NCI-H460 (cell line): ENCODE measurements around the gene CLIP3. TPM values are rescaled to one million over a fixed set of nuclear protein-coding genes. Genes with fewer than 3 reads are reported as not detected.

Experiments used
- DNase-seq: peaks from one replicate; pipeline ENCODE4 v3.0.0-alpha.2; 2016; ENCODE audit warnings: low read depth; ENCODE audit errors: extremely low read depth
- total RNA-seq: library from RNA; depleted of rRNA; stranded (reverse); fragments of >200 nt; shearing (Covaris generic); gene quantifications from 2 replicates; pipeline ENCODE4 v1.2.3, GENCODE V29; 2014

The CLIP3 gene
- total RNA-seq, 1 experiment from 2014 or later, result 0.27 TPM

DNA sequence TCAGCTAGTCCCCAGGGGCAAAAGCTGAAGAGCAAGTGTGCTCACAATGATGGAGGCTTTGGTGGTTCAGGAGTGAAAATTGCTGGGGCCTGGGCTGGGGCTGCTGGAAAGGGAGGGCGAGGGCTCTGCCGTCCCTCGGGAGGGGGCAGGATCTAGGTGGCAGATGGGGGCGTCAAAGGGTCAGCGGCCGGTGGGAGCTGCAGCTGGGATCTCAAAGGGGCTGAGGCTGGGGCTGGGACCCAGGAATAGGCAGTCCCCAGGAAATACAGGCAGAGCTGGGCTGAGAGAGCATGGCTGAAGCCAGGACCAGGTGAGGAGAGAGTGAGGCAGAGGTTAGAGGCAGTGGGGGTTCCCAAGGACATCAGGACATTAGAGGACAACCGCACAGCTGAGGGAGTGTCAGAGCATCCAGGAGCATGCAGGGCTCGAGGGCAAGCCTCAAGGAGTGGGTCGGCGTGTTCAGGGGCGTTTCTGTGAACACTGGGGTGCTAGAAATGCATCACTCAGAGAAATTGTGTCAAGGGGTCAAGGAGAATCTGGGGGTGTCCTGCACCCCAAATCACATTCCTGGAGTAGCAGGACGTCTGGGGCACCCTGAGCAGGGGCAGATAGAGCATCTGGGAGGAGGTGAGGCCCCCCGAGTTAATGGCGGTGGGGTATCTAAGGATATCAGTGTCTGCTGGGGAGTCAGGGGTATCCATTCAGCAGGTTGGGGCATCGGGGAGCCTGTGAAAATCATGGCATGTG is 22.9 kb downstream of the CLIP3 start:
- no peak for DNase-seq

DNA sequence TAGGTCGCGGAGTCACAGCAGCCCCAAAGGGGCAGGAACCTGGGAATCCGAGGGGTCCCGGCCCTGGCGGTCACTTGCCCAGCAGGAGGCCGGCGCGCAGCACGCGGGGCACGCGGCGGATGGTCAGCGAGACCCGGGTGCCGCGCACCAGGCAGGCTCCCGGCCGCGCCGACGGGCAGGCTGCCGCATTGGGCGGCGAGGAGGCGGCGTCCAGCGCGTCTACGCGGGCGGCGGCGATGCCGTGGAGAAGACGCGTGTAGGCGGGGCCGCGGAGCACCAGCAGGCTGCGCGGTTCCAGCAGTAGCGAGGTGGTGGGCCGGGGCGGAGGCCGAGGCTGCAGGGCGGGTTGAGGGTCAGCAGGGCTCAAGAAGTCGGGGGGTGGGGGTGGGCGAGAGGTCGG is 23.5 kb downstream of the CLIP3 start:
- peak; percentile 53 for DNase-seq

DNA sequence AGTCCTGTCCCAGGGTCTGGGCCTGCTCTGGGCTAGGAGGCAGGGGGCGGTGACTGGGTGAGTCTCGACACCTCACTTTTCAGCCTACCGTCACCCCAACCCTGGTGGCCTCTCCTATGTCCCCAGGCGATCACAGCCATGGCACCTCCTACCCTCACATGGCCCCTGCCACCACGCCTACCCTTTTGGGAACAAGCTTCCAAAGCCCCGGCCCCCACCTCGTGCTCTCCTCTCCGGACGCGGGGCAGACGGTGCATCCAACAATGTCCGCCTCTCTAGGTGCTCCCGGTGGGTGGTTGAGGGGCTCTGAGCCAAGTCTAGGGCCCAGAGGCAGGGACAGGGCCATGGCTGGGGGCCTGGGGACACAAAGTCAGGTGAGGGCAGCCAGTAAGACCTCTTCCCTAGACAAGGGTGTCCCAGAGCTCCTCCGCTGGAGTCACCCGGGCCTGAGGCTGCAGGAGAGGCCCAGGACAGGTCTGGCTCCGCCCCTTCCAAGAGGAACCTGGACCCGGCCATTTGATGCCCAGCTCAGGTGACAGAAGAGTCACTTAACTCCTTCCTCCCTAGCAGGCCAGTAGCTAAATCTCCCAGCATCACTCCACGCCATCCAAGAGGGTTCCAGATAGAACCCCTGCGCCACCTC is 24.2 kb downstream of the CLIP3 start, which contains the start of gene SYNE4:
TSS of gene SYNE4 (minus strand) at position 478 of the 643 bp plus-strand sequence. CDS start at position 346, 132 bp downstream.
- no peak for DNase-seq

DNA sequence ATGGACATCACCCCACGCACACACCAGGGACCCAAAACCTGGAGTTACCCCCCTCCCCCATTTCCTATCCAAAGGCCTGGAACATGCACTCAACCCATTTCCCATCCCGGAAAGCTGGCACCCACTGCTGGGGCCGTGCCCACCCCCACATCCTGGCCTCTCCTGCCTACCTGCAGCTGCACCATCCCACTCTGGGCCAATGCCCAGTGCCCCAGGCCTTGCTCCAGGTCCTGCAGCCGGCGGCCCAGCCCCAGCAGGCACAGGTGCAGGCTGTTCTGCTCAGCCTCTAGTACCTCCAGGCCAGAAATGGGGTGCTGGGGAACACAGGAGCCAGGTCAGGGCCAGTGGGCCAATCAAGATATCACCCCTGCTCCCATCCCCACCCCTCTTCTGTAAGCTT is 25.7 kb downstream of the CLIP3 start:
- no peak for DNase-seq

DNA sequence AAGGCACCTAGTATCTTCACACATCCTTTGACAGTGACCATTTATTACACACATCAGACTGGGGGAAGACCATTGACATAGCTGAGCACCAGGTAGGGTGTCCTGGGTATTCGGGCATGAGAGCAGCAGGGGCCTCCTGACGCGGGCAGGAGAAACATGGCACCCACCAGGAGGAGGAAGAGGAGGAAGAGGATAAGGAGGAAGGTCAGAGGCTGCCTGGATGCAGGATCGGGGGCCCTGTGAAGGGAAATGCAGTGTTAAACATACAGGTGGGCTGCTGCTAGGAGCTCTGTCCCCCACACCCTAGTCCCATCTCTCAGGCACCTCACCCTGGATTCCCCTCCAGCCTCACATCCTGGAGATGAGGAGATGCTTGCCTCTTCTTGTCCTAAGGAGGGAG is 29.4 kb downstream of the CLIP3 start:
- DNase-seq, result no peak

DNA sequence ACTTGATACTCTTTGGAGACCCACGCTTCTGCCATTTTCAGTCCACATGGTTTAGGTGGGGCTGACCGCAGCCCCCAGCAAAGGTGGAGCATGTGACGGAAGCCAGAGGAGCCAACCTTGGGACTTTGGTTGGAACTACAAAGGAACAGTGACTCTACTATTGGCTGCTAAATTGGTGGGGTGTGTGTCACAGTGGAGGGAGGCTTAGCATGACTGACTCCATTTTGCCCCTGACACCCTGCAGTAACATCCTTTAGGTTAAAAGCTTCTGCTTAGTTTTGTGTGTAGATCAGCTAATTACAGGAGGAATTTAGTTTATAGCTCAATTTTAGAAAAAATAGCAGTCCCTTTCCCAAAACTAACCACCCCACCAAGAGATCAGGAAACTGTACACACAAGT is 31.1 kb downstream of the CLIP3 start:
- DNase-seq, result no peak

DNA sequence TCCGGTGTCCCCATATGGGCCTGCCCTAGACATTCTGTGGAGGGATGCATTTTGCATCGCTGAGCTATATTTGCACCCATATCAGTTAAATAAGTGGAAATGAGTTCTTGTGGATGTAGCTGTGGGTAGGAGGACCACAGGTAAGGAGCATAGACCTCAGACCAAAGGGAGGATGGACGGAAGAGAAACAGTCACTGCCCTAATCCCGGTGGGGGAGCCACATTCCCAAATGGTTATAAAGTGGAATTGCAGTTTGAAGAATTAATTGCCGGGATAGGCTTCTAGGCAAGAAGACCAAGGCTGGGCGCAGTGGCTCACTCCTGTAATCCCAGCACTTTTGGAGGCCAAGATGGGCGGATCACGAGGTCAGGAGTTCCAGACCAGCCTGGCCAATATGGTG is 35.9 kb downstream of the CLIP3 start:
- no peak for DNase-seq

DNA sequence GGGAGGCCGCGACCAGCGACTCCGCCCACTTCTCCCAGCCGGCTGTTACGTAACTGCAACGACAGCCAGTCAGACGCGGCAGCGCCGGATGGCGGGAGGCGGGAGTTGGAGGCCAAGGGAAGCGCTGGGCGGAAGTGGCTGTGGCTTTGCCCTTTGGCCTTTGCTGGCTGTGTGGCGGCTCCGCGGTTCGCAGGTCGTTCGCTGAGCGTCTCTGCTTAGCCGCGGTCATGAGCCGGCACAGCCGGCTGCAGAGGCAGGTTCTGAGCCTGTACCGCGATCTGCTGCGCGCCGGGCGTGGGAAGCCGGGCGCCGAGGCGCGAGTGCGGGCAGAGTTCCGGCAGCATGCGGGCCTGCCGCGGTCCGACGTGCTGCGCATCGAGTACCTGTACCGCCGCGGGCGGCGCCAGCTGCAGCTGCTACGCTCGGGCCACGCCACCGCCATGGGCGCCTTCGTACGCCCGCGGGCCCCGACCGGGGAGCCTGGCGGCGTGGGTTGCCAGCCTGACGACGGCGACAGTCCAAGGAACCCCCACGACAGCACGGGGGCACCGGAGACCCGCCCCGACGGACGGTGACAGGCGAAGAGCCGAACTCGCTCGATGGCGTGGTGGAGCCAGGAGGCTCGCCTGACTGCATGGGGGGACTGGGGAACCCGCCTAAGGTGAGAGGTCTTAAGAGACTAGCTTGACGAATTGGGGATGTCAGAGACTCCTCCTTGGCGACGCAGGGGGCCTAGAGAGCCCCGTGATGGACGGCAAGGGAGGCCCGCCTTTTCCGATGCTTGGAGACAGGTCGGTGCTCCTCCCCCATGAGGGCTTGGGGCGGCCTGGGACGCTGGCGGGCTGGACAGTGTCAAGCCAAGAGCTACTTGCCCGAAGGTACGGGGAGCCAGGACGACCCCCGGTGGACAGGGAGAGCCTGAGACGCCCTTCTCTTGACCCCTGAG is 37.4 kb downstream of the CLIP3 start, which contains the start of gene SDHAF1:
TSS of gene SDHAF1 (plus strand) at position 141 of the 946 bp plus-strand sequence. CDS start at position 228, 87 bp downstream.
- DNase-seq, result peak; percentile 93

DNA sequence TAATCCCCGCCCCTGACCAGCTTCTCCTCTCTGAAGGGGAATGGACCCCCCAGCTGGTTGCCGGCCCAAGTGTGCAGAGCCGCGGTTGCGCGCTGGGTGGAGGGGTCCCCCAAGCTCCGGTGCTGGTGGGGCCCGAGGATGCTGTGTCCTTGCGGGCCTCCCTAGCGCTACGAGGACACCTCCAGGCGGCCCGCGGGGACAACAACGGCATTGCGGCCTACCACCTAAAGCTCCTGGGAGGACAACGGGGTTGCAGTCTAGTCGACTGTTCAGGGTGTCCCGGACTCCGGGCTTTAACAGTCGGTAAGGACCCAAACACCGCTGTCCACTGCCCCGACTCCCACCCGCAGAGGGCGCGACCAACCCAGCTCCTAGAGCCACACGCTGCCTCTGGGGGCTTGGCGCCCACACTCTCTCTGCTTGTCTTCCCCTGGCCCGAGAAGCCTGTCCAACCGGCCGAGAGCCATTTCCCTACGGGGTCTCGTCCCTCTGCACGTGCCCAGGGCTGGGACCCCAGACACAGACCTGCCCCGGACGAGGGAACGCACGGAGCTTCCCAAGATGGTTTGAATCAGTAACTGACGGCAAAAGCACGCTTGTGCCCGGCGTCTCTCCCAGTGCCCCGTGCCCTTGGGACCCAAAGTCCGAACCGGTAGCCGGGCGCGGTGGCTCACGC is 38.6 kb downstream of the CLIP3 start:
- no peak for DNase-seq

DNA sequence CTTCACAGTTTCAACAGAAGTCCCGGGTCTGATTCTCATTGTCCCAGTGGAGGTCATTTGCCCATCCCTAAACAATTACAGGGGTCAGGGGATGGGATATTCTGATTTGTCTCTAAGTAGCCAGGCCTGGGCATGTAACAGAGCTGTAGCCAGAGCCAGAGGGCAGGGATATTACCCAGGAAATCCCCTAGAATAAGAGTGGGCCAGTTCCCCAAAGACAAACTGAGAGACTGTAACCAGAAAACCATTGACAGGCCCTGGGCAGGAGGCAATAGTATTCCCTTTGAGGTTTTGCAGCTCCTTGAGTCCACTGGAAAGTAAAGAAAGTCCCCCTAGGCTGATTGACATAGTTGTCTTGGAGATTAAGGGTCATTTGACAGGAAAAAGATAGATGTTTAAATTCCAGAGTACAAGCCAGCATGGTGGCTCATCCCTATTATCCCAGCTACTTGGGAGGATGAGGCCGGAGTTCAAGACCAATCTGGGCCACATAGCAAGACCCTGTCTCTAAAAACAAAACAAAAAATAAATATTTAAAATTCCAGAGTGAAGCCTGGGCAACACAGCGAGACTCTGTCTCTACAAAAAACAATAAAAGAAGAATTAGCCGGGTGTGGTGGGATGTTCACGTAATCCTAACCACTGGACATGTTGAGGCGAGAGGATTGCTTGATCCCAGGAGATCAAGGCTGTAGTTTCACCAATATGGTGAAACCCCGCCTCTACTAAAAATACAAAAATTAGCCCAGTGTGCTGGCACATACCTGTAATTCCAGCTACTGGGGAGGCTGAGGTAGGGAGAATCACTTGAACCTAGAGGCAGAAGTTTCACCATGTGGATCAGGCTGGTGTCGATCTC is 39.5 kb downstream of the CLIP3 start:
- no peak for DNase-seq

DNA sequence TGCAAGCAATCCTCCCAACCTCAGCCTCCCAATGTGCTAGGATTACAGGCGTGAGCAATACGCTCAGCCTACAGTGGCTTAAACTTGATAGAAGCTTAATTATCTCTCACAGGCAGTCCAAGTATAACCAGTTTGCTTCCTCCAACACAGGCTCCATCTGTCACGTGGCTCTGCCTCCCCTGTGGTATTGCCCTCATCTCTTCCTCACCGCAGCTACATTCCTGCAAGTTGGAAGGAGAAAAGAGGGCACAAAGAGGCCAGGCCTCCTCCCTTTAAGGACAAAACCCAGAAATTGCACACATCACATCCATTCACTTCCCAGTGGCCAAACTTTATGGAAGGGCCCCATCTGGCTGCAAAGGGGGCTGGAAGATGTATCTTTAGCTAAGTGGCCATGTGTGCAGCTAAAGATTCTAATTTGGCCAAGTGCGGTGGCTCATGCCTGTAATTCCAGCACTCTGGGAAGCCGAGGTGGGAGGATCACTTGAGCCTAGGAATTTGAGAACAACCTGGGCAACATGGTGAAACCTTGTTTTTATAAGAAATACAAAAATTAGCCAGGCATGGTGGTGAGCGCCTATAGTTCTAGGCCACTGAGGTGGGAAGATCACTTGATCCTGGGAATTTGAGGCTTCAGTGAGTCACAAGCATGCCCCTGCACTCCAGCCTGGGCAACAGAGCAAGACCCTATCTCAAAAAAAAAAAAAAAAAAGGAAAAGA is 40.8 kb downstream of the CLIP3 start:
- no peak for DNase-seq

DNA sequence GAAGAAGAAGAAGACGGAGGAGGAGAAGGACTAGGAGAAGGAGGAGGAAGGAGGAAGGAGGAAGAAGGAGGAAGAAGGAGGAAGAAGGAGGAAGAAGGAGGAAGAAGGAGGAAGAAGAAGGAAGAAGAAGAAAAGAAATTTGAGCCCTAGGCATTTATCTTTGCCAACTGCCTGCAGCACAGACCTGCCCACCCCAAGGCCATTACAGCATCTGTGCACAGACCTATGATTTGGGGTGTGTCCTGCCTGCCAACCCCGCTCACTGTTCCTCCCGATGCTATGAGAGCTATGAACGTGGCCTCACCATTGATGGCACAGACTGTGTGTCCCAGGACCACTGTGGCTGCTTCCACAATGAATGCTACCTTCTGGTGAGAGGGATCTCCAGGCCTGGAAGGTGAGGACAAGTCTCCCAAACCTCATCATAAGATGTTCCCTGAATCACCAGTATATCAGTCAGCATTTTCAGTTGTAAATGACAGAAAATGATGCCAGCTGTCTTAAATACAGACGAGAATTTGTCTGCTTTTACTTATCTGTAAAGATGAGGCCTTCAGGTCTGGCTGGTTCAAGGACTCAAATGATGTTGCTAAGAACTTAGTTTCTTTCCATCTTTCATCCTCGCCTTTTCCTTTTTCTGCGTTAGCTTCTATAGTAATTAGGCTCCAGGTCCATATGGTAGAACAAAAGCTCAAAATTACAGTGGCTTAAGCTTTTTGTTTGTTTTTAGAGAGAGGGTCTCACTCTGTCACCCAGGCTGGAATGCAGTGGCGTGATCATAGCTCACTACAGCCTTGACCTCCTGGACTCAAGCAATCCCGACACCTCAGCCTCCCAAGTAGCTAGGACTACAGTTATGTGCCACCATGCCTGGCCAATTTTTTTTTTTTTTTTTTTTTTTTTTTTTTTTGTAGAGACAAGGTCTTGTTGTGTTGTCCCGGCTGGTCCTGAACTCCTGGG is 41.6 kb downstream of the CLIP3 start:
- DNase-seq, result no peak

DNA sequence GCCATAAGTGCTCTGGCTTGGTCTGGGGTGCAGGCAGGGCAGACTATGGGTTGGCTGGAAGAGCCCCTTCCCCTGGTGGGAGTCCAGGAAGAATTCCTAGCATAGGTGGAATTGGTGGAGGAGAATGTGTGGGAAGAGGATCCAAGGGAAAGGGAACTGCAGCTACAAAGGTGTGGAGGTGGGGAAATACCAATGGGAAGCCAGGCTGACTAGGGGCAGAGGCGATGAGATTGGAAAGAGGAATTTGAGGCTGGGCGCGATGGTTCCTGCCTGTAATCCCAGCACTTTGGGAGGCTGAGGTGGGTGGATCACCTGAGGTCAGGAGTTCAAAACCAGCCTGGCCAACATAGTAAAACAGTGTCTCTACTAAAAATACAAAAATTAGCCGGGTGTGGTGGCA is 42.5 kb downstream of the CLIP3 start:
- no peak for DNase-seq

DNA sequence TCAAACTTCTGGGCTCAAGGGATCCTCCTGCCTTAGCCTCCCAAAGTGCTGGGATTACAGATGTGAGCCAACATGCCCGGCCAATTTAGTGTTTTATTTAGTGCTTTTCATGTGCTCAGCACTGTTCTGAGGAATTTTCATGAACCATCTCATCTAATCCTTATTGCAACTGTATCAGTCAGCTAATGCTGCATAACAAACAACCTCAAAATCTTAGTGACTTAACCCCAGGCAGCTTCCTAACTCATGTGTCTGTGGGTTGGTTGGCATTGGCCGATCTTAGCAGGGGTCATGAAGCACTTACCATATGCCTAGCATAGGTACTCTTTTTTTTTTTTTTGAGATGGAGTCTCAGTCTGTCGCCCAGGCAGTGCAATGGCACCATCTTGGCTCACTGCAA is 43.8 kb downstream of the CLIP3 start:
- DNase-seq, result no peak

DNA sequence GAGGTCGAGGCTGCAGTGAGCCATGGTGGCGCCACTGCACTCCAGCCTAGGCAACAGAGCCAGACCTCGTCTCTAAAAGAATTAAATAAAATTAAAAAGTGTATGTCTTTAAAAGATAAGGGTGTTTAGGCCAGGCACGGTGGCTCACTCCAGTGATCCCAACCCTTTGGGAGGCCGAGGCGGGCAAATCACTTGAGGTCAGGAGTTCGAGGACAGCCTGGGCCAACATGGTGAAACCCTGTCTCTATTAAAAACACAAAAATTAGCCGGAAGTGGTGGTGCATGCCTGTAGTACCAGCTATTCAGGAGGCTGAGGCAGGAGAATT is 45.1 kb downstream of the CLIP3 start:
- DNase-seq, result no peak

DNA sequence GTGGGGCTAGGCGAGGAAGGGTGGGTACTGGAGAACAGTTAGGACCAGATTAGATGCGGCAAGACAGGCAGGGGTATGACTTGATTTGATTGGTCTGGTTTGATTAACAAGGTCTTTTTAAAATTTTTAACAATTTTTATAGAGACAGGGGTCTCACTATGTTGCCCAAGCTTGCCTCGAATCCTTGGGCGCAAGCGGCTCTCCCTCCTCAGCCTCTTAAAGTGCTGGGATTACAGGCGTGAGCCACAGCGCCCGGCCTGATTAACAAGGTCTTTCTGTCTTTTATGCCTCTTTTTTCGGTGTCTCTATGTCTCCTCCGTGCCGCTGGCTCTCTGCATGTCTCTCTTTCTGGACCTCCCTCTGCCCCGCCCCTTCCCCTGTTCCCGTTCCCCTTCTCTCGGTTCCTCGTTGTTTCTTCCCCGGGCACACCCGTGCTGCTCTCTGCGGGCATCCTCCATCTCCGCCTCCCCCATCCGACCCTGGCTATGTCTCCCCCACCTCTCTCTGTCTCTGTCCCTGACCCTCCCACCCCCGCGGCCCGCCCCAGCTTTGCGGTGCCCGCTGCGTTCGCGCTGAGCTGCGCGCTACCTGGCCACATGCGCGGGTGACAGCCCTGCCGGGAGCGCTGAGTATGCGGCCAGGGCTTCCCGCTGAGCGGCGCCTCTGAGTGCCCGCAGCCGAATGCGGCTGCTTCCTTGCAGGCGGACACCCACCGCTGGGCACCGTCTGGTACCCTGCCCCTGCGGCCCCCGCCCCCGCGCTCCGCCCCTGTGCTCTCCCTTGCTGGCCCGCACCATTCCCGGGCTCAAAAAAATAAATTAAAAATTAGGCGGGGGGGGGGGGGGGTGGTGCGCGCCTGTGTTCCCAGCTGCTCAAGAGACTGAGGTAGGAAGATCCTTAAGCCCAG is 45.8 kb downstream of the CLIP3 start:
- DNase-seq, result no peak

DNA sequence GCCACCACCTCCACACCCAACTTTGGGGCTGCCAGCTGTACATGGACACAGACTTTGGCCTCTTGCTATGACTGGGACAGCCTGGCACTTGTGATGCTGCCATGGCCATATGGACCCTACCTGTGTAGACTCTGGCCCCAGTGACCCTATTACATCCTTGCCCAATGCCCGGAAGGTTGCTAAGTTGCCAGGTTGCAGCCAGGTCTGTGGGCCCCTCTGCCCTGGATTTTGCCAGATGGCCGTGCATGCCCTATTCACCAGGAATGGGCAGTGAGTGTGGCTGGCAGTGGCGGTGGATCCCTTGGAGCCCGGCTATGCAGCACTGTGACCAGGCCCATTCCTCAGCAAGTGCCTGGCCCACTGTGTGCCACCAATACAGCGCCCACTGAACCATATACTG is 46.6 kb downstream of the CLIP3 start:
- no peak for DNase-seq
